ENCODE results near the gene LRP10. TPM values are rescaled to one million over a fixed set of nuclear protein-coding genes. Genes with fewer than 3 reads are reported as not detected.

The LRP10 gene
- total RNA-seq, 1 donor from 2014 or later = 34.8 TPM

DNA sequence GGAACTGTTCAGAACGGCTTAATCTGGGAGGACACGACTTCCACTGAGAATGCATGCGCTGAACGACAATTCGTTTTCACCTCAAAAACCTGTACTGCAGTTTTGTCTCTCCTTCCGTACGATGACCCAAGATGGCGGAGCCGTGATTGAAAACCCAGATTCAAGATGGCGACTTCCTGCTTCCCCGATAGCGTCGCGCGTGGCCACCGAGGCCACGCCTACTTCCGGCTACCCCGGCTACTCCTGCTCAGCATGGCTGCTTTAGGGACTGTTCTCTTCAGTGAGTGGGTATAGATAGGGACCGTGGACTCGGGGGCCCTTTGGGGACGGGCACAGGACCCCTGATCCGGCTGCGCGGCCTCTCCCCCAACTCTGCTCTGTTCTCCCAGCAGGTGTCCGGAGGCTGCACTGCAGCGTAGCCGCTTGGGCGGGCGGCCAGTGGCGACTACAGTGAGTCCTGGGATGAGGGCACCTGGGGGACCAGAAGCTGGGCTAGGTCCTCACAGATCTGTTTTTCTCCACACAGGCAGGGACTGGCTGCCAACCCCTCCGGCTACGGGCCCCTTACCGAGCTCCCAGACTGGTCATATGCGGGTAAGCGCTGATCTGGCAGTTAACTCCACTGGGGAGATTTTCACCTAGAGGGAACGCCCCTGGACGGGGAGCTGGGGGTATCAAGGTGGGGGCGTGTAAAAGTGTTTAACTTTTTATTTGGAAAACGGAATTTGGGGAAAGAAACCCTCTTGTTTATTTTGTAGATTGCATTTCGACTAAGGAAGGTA, 41.7 kb upstream of the LRP10 start, which contains the start of gene MRPL52:
Gene MRPL52 (plus strand): TSS at position 227 of the 782 bp plus-strand sequence. CDS start 26 bp downstream, at position 253.
- FAIRE-seq (no peak), DNase-seq (ENCODE audit: low read depth) (peak; percentile 74)
- H3K4me3 ChIP-seq (ENCODE audit: low read depth, low read length) = peak within 1 kb of the TSS; percentile 93
- peaks cover 7% of the 10 kb centered on the region for H3K36me3 ChIP-seq (ENCODE audit: control insufficient read depth, insufficient read depth, low read length)
- H3K27me3 ChIP-seq (ENCODE audit: control insufficient read depth, insufficient read depth, low read length) = no peaks in the 10 kb centered on the region
- TF ChIP-seq, protein P1, sequence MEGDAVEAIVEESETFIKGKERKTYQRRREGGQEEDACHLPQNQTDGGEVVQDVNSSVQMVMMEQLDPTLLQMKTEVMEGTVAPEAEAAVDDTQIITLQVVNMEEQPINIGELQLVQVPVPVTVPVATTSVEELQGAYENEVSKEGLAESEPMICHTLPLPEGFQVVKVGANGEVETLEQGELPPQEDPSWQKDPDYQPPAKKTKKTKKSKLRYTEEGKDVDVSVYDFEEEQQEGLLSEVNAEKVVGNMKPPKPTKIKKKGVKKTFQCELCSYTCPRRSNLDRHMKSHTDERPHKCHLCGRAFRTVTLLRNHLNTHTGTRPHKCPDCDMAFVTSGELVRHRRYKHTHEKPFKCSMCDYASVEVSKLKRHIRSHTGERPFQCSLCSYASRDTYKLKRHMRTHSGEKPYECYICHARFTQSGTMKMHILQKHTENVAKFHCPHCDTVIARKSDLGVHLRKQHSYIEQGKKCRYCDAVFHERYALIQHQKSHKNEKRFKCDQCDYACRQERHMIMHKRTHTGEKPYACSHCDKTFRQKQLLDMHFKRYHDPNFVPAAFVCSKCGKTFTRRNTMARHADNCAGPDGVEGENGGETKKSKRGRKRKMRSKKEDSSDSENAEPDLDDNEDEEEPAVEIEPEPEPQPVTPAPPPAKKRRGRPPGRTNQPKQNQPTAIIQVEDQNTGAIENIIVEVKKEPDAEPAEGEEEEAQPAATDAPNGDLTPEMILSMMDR (IDR thresholded peaks at IDR 0.05; ENCODE audit: insufficient read depth, low read length, severe bottlenecking) = no peak

DNA sequence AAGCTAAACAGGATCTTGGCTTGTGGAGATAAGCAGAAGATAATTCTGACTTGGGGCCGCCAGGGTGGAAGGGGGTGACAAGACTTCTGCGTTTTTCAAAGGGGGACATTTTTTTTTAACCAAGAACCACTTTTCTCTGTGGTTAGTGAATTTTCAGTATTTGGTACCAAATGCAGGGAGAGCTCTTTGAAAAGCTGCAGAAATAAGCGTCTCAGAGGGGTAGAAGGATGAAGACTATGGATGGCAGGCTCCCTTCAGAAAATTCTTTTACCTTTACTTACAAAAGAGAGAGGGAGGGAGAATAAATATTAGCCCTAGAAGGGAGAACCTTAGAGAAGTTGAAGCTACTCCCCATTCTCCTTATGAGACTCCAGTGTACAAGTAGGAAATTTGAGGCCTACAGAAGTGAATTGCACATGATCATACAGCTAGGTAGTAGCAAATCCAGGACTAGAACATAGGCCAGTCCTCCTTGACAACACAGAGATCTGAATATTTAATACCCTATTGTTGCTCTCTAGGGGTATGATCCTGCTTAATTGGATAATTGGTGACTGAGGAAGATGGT, 41.0 kb upstream of the LRP10 start:
- no peak for FAIRE-seq
- no peak for DNase-seq (ENCODE audit: low read depth)
- Histone ChIP-seq H3K4me3 (ENCODE audit: low read depth, low read length) (peak overlapping the region; percentile 93), H3K36me3 (ENCODE audit: control insufficient read depth, insufficient read depth, low read length) (peaks cover 7% of the 10 kb centered on the region), H3K27me3 (ENCODE audit: control insufficient read depth, insufficient read depth, low read length) (no peaks in the 10 kb centered on the region)
- TF ChIP-seq, protein P1 (IDR thresholded peaks at IDR 0.05; ENCODE audit: insufficient read depth, low read length, severe bottlenecking) = no peak

DNA sequence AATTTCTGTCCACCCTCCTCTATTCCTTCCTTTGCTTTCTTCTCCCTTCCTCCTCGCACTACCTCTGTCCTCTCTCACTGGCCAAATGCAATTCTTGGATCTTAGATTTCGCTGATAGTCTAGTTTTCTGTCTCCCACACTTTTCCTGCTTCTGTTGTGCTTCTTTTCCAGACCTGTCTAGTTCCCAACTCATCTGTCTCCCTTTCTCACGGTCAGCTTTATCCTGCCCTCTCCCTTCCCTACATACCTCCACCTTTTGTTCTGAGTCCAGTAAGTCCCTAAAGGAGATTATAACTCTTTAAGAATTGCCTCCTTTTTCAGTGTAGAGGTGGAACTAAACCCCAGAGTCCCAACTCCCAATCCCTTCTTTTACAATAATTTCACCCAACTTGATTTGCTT, 36.0 kb upstream of the LRP10 start:
- TF ChIP-seq, protein P1 (IDR thresholded peaks at IDR 0.05; ENCODE audit: insufficient read depth, low read length, severe bottlenecking) = no peak
- no peak for DNase-seq (ENCODE audit: low read depth)
- Histone ChIP-seq H3K4me3 (ENCODE audit: low read depth, low read length) (no peak overlapping the region), H3K27me3 (ENCODE audit: control insufficient read depth, insufficient read depth, low read length) (no peaks in the 10 kb centered on the region), H3K36me3 (ENCODE audit: control insufficient read depth, insufficient read depth, low read length) (peaks cover 9% of the 10 kb centered on the region)
- FAIRE-seq = no peak

DNA sequence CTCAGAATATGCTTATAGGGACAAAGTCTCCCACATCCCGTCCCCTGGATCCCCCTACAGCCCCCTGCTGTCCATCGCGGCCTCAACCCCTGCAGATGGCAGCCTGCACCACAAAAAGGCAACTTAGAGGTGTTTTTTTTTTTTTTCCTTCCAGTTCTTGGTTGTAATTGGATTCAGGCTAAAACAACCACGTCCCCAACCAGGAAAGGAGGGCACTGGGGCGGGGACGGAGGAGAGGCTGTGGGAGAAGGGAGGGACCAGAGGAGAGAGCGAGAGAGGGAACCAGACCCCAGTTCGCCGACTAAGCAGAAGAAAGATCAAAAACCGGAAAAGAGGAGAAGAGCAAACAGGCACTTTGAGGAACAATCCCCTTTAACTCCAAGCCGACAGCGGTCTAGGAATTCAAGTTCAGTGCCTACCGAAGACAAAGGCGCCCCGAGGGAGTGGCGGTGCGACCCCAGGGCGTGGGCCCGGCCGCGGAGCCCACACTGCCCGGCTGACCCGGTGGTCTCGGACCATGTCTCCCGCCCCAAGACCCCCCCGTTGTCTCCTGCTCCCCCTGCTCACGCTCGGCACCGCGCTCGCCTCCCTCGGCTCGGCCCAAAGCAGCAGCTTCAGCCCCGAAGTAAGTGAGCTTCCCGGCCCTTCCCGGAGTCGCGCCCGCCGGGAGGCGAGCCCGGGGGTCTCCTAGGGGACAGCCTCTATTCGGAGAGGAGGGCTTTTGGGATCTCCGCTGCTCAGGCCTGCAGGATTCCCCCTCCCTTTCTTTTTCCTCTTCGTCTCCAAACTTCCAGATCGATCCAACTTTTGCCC, 35.0 kb upstream of the LRP10 start, which contains the start of gene MMP14:
Gene MMP14 (plus strand): TSS at position 285 of the 813 bp plus-strand sequence. CDS start 233 bp downstream, at position 518.
- FAIRE-seq (no peak), DNase-seq (ENCODE audit: low read depth) (peak; percentile 50)
- H3K36me3 ChIP-seq (ENCODE audit: control insufficient read depth, insufficient read depth, low read length) = peaks cover 17% of the 10 kb centered on the region
- H3K27me3 ChIP-seq (ENCODE audit: control insufficient read depth, insufficient read depth, low read length) = no peaks in the 10 kb centered on the region
- H3K4me3 ChIP-seq (ENCODE audit: low read depth, low read length) = peak within 1 kb of the TSS; percentile 68
- TF ChIP-seq, protein P1 (IDR thresholded peaks at IDR 0.05; ENCODE audit: insufficient read depth, low read length, severe bottlenecking) = peak; percentile 3

DNA sequence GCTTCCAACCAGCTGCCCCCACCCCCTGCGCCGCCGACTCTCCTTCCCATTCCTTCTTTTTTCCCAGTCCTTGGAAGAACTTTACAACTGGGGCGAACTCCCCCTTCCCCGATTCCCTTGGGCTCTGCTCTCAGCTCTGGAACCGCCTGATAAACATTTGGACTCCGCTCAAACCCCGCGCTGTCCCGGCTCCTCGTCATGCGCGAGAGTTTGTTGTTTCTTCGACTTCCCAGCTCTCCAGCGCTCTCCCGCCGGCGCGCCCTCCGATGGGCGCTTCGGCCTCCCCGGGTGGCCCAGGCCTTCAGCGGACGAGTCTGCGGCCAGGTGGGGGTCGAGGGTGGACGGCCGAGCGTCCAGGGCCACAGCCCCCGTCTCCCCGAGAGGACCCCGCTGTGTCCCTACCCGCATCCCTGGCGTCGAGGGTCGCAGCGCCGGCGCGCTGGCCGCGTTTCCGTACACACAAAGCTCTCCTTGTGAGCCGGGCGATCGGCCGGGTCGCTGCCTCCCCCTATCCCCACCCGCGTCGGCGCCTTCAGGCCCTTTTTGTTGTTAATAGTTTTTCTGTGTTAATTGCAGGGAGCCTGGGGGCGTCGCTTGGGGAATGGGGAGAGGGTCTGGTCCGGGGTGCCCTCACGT, 34.3 kb upstream of the LRP10 start:
- Histone ChIP-seq H3K4me3 (ENCODE audit: low read depth, low read length) (peak overlapping the region; percentile 68), H3K27me3 (ENCODE audit: control insufficient read depth, insufficient read depth, low read length) (no peaks in the 10 kb centered on the region), H3K36me3 (ENCODE audit: control insufficient read depth, insufficient read depth, low read length) (peaks cover 24% of the 10 kb centered on the region)
- no peak for FAIRE-seq
- TF ChIP-seq, protein P1 (IDR thresholded peaks at IDR 0.05; ENCODE audit: insufficient read depth, low read length, severe bottlenecking) = peak; percentile 11
- DNase-seq (ENCODE audit: low read depth) = no peak

Measured in bronchial epithelial cell (primary cell).